H9 (cell line): ENCODE measurements around the gene SLC26A6. TPM values are rescaled to one million over a fixed set of nuclear protein-coding genes. Genes with fewer than 3 reads are reported as not detected.

Experiments used
- DNase-seq: peaks from one replicate; pipeline ENCODE4 v3.0.0-alpha.2; 2017
- H2AFZ ChIP-seq: one replicate; pipeline ENCODE4 v1.6.1; 2013; ENCODE audit warnings: mild to moderate bottlenecking, low read length, control low read depth, moderate library complexity
- H2AK5ac ChIP-seq: 2 replicates; pipeline ENCODE4 v1.6.1; 2013; ENCODE audit warnings: low read length, control low read depth, mixed read lengths; ENCODE audit not compliant: insufficient read length
- H2BK120ac ChIP-seq: one replicate; pipeline ENCODE4 v1.6.1; 2013; ENCODE audit warnings: low read depth, mild to moderate bottlenecking, low read length, control low read depth, inconsistent platforms; ENCODE audit not compliant: poor library complexity, severe bottlenecking
- H2BK12ac ChIP-seq: 2 replicates; pipeline ENCODE4 v1.6.1; 2013; ENCODE audit warnings: low read length, control low read depth, mixed read lengths, low read depth; ENCODE audit not compliant: insufficient read length
- H2BK15ac ChIP-seq: 2 replicates; pipeline ENCODE4 v1.6.1; 2013; ENCODE audit warnings: low read depth, low read length, control low read depth
- H2BK20ac ChIP-seq: one replicate; pipeline ENCODE4 v1.6.1; 2013; ENCODE audit warnings: low read depth, mild to moderate bottlenecking, low read length, control low read depth, inconsistent platforms; ENCODE audit not compliant: poor library complexity, severe bottlenecking
- H2BK5ac ChIP-seq: 2 replicates; pipeline ENCODE4 v1.6.1; 2013; ENCODE audit warnings: low read length, control low read depth, mixed read lengths; ENCODE audit not compliant: insufficient read length
- H3K14ac ChIP-seq: 2 replicates; pipeline ENCODE4 v1.6.1; 2013; ENCODE audit warnings: low read length, control low read depth; ENCODE audit not compliant: insufficient read depth
- H3K18ac ChIP-seq: 2 replicates; pipeline ENCODE4 v1.6.1; 2013; ENCODE audit warnings: low read depth, mild to moderate bottlenecking, mixed read lengths, low read length, control low read depth; ENCODE audit not compliant: insufficient read length
- H3K23ac ChIP-seq: 2 replicates; pipeline ENCODE4 v1.6.1; 2013; ENCODE audit warnings: low read length, control low read depth, mixed read lengths, low read depth; ENCODE audit not compliant: insufficient read length
- H3K23me2 ChIP-seq: 2 replicates; pipeline ENCODE4 v1.6.1; 2013; ENCODE audit warnings: low read depth, mild to moderate bottlenecking, mixed read lengths, low read length, control low read depth; ENCODE audit not compliant: insufficient read length, poor library complexity, severe bottlenecking
- H3K27ac ChIP-seq: 2 replicates; pipeline ENCODE4 v1.5.1; 2013; ENCODE audit warnings: low read length, control low read depth, mixed read lengths, low read depth; ENCODE audit not compliant: insufficient read length
- H3K27me3 ChIP-seq: 2 replicates; pipeline ENCODE4 v1.6.1; 2013; ENCODE audit warnings: low read length, control low read depth, inconsistent platforms; ENCODE audit not compliant: insufficient read depth
- H3K4ac ChIP-seq: 2 replicates; pipeline ENCODE4 v1.6.1; 2013; ENCODE audit warnings: low read depth, mild to moderate bottlenecking, control low read depth, inconsistent platforms, low read length, moderate library complexity
- H3K4me1 ChIP-seq: 2 replicates; pipeline ENCODE4 v1.6.1; 2013; ENCODE audit warnings: low read length, control low read depth, inconsistent platforms; ENCODE audit not compliant: insufficient read depth
- H3K4me2 ChIP-seq: 2 replicates; pipeline ENCODE4 v1.6.1; 2013; ENCODE audit warnings: low read length, control low read depth, mixed read lengths; ENCODE audit not compliant: insufficient read length, insufficient read depth
- H3K56ac ChIP-seq: 2 replicates; pipeline ENCODE4 v1.6.1; 2013; ENCODE audit warnings: low read depth, mild to moderate bottlenecking, mixed read lengths, low read length, control low read depth; ENCODE audit not compliant: insufficient read length
- H3K79me1 ChIP-seq: 2 replicates; pipeline ENCODE4 v1.6.1; 2013; ENCODE audit warnings: low read depth, mild to moderate bottlenecking, moderate library complexity, low read length, control low read depth, inconsistent platforms; ENCODE audit not compliant: insufficient read depth, poor library complexity, severe bottlenecking
- H3K79me2 ChIP-seq: 2 replicates; pipeline ENCODE4 v1.6.1; 2013; ENCODE audit warnings: low read length, control low read depth, inconsistent platforms; ENCODE audit not compliant: insufficient read depth
- H3K9ac ChIP-seq: 2 replicates; pipeline ENCODE4 v1.6.1; 2013; ENCODE audit warnings: low read length, control low read depth, mixed read lengths; ENCODE audit not compliant: insufficient read length; ENCODE audit errors: extremely low read depth
- H3K9me3 ChIP-seq: one replicate; pipeline ENCODE4 v1.6.1; 2013; ENCODE audit warnings: low read depth, low read length, inconsistent platforms; ENCODE audit not compliant: control insufficient read depth
- H3T11ph ChIP-seq: one replicate; pipeline ENCODE4 v1.6.1; 2013; ENCODE audit warnings: mild to moderate bottlenecking, low read length, control low read depth, inconsistent platforms
- H4K20me1 ChIP-seq: one replicate; pipeline ENCODE4 v1.6.1; 2013; ENCODE audit not compliant: control insufficient read depth, insufficient read length, insufficient read depth
- H4K5ac ChIP-seq: 2 replicates; pipeline ENCODE4 v1.6.1; 2013; ENCODE audit warnings: low read depth, mild to moderate bottlenecking, mixed read lengths, low read length, control low read depth; ENCODE audit not compliant: insufficient read length
- H4K8ac ChIP-seq: replicated peaks from 2 replicates; pipeline ENCODE4 v1.6.1; 2013; ENCODE audit warnings: low read length, control low read depth, mixed read lengths, low read depth; ENCODE audit not compliant: insufficient read length
- H4K91ac ChIP-seq: 2 replicates; pipeline ENCODE4 v1.6.1; 2013; ENCODE audit warnings: low read depth, mild to moderate bottlenecking, moderate library complexity, mixed read lengths, low read length, control low read depth; ENCODE audit not compliant: insufficient read length
- H3K27ac Mint-ChIP-seq, 3 experiments: 2 replicates in 2 of 3; 3 replicates in 1 of 3; pipeline ENCODE4 v1.8.0; 2020 to 2021; ENCODE audit warnings: mixed read lengths in 3 of 3, mild to moderate bottlenecking in 1 of 3, moderate library complexity in 1 of 3
- H3K27me3 Mint-ChIP-seq: 2 replicates; pipeline ENCODE4 v1.8.0; 2021; ENCODE audit warnings: low read depth, mild to moderate bottlenecking, moderate library complexity, mixed read lengths
- H3K36me3 Mint-ChIP-seq, 3 experiments: 2 replicates in 2 of 3; 3 replicates in 1 of 3; pipeline ENCODE4 v1.8.0; 2020 to 2021; ENCODE audit warnings: low read depth in 3 of 3, mixed read lengths in 3 of 3; ENCODE audit not compliant: insufficient read depth in 1 of 3
- H3K4me1 Mint-ChIP-seq, 2 experiments: 2 replicates each; pipeline ENCODE4 v1.8.0; 2020; ENCODE audit warnings: mixed read lengths in 2 of 2
- H3K4me3 Mint-ChIP-seq, 2 experiments: 2 replicates in 1 of 2; 3 replicates in 1 of 2; pipeline ENCODE4 v1.8.0; 2020 to 2021; ENCODE audit warnings: mild to moderate bottlenecking in 2 of 2, mixed read lengths in 2 of 2, moderate library complexity in 1 of 2
- H3K9me3 Mint-ChIP-seq, 2 experiments: 2 replicates in 1 of 2; 3 replicates in 1 of 2; pipeline ENCODE4 v1.8.0; 2020; ENCODE audit warnings: mild to moderate bottlenecking in 2 of 2, mixed read lengths in 2 of 2, moderate library complexity in 1 of 2
- CTCF ChIP-seq: fragments of 200-600 bp; sonication (generic); conservative IDR thresholded peaks from 3 replicates; pipeline ENCODE4 v1.8.0; 2021; ENCODE audit warnings: antibody characterized with exemption, mild to moderate bottlenecking
- WGBS: extraction: QIAGEN DNeasy Blood & Tissue Kit; methylation state at CpG from one replicate; pipeline ENCODE4 v1.1.7; 2013; ENCODE audit warnings: missing lambda C conversion rate, low lambda C conversion rate, mixed read lengths; ENCODE audit not compliant: insufficient read length; ENCODE audit errors: extremely low coverage; 5-methylcytosine and 5-hydroxymethylcytosine counted together
- total RNA-seq: library from RNA; stranded (reverse); gene quantifications from 2 replicates; pipeline ENCODE4 v1.2.1, GENCODE V29; 2021

SLC26A6 gene
- total RNA-seq, 1 experiment from 2014 or later, result 61.3 TPM

- H2BK20ac ChIP-seq, result no peak overlapping the region
- no peak overlapping the region for H3K14ac ChIP-seq
- Mint-ChIP-seq H3K27me3 (no peaks in the 10 kb centered on the region; the same call in 1 of the 2 replicates), H3K4me1 (peaks cover 13 to 14% of the 10 kb centered on the region in 2 experiments), H3K9me3 (no peaks in the 10 kb centered on the region), H3K27ac (peak overlapping the region in 1 of 3 experiments; percentile 65; a peak in 1 of 7 replicates), H3K36me3 (peaks cover 33 to 67% (median 62%) of the 10 kb centered on the region in 3 experiments), H3K4me3 (0 out of 5 replicates have a peak overlapping the region, but pooled peaks of 1 of the 2 experiments have one; percentile 7)
- no peak for DNase-seq
- H2BK5ac ChIP-seq, result no peak overlapping the region
- no peak overlapping the region for H3T11ph ChIP-seq
- no peak overlapping the region for H2AFZ ChIP-seq
- H2BK12ac ChIP-seq, result no peak overlapping the region
- H3K4me1 ChIP-seq, result peaks cover 4% of the 10 kb centered on the region; the same call in 1 of the 2 replicates
- H2BK120ac ChIP-seq, result no peak overlapping the region
- peaks cover 8% of the 10 kb centered on the region for H3K23me2 ChIP-seq
- H3K79me2 ChIP-seq, result peaks cover 5% of the 10 kb centered on the region; the same call in 1 of the 2 replicates
- H3K9me3 ChIP-seq, result no peaks in the 10 kb centered on the region
- H3K18ac ChIP-seq, result no peak overlapping the region
- no peak overlapping the region for H3K4ac ChIP-seq
- WGBS, result no CpG with 5 or more reads among the region's 17 CpGs
- H3K27me3 ChIP-seq, result no peaks in the 10 kb centered on the region
- H2AK5ac ChIP-seq, result no peak overlapping the region
- no peak overlapping the region for H4K5ac ChIP-seq
- H2BK15ac ChIP-seq, result no peak overlapping the region
- no peak overlapping the region for H3K27ac ChIP-seq
- no peak overlapping the region for H3K23ac ChIP-seq
- no peak for TF ChIP-seq CTCF
- no peak overlapping the region for H3K4me2 ChIP-seq
- H4K8ac ChIP-seq, result no peak overlapping the region
- no peak overlapping the region for H3K9ac ChIP-seq
- peaks cover 3% of the 10 kb centered on the region for H3K79me1 ChIP-seq
- H4K91ac ChIP-seq, result no peak overlapping the region
- H4K20me1 ChIP-seq, result no peaks in the 10 kb centered on the region
- no peak overlapping the region for H3K56ac ChIP-seq
Measured at GRCh38 chr3:48680811-48681540, 45.7 kb upstream of the SLC26A6 start.
